MCF 10A (cell line): ENCODE measurements around the gene EME2. TPM values are rescaled to one million over a fixed set of nuclear protein-coding genes. Genes with fewer than 3 reads are reported as not detected.

Experiments used
- BruUV-seq: library from RNA; stranded (reverse); fragments of 400-500 nt; replicated peaks from 2 replicates; lab custom pipeline; 2021; lab: Mats Ljungman, UMichigan
- CTCF ChIA-PET: fragments of 300-600 bp; sonication (Branson Sonifier 250); formaldehyde crosslinking; extraction: SDS; loops from one replicate; lab custom pipeline; 2021; ENCODE audit warnings: antibody characterized with exemption, inconsistent platforms; lab: Yijun Ruan, JAX
- POLR2A ChIA-PET: fragments of 300-600, 350-650 bp; sonication (Branson Sonifier 250); formaldehyde crosslinking; extraction: SDS; loops from one replicate; lab custom pipeline; 2020; ENCODE audit warnings: antibody characterized with exemption, inconsistent platforms; lab: Yijun Ruan, JAX
- DNase-seq: peaks from one replicate; pipeline ENCODE4 v3.0.0-alpha.2; 2018; ENCODE audit not compliant: unreplicated experiment
- H3K27ac Mint-ChIP-seq: one replicate; pipeline ENCODE4 v1.8.0; 2022; ENCODE audit warnings: mild to moderate bottlenecking, low read depth, mixed read lengths; ENCODE audit not compliant: unreplicated experiment
- H3K27me3 Mint-ChIP-seq: one replicate; pipeline ENCODE4 v1.8.0; 2022; ENCODE audit warnings: mixed read lengths; ENCODE audit not compliant: insufficient read depth, unreplicated experiment
- H3K36me3 Mint-ChIP-seq: one replicate; pipeline ENCODE4 v1.8.0; 2022; ENCODE audit warnings: mild to moderate bottlenecking, moderate library complexity, mixed read lengths; ENCODE audit not compliant: insufficient read depth, unreplicated experiment
- H3K4me1 Mint-ChIP-seq: one replicate; pipeline ENCODE4 v1.8.0; 2022; ENCODE audit warnings: mixed read lengths; ENCODE audit not compliant: insufficient read depth, unreplicated experiment
- H3K4me3 Mint-ChIP-seq: one replicate; pipeline ENCODE4 v1.8.0; 2022; ENCODE audit warnings: mild to moderate bottlenecking, moderate library complexity, mixed read lengths; ENCODE audit not compliant: unreplicated experiment
- H3K9me3 Mint-ChIP-seq: one replicate; pipeline ENCODE4 v1.8.0; 2022; ENCODE audit warnings: mixed read lengths; ENCODE audit not compliant: unreplicated experiment
- intact Hi-C: fragments of 100-400 bp; cut with micrococcal nuclease; formaldehyde crosslinking; loops from 2 replicates; pipeline ENCODE4 v1.14.1; 2022
- total RNA-seq: library from RNA; stranded (reverse); gene quantifications from 2 replicates; pipeline ENCODE4 v1.2.3, GENCODE V29; 2022
- TF ChIP-seq, protein P1 (sequence below): fragments of 200-600 bp; IDR thresholded peaks from one replicate; pipeline ENCODE4 v1.8.0; 2022; ENCODE audit warnings: antibody characterized with exemption, mild to moderate bottlenecking; ENCODE audit not compliant: unreplicated experiment

EME2 gene
- total RNA-seq, 1 experiment from 2014 or later: 20.6 TPM

DNA sequence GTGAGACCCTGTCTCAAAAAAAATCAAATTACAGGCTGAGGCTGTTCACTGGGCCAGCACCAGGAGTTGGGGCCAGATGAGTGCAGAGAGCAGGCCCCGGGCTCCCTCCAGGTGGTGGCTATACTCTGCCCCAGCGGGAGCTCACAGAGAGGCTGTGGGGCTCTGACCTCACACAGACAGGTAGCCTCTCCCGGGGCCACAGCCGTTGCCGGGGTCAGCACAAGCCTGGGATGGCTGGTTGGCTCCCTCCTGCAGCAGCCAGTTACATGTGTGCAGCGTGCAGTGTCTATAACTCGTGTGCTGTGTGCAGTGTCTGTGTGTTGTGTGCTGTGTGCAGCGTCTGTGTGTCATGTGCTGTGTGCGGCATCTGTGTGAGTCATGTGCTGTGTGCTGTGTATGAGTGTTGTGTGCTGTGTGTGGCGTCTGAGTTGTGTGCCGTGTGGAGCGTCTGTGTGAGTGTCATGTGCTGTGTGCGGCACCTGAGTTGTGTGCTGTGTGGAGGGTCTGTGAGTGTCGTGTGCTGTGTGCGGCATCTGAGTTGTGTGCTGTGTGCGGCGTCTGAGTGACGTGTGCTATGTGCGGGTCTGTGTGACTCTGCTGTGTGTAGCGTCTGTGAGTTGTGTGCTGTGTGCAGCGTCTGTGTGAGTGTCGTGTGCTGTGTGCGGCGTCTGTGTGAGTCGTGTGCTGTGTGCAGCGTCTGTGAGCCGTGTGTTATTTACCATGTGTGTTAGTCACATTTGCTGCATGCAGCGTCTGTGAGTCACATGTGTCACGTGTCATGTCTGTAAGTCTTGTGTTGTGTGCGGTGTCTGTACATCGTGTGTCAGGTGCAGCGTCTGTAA, 45.7 kb upstream of the EME2 start:
- no peak overlapping the region for H3K4me3 Mint-ChIP-seq
- TF ChIP-seq, protein P1, sequence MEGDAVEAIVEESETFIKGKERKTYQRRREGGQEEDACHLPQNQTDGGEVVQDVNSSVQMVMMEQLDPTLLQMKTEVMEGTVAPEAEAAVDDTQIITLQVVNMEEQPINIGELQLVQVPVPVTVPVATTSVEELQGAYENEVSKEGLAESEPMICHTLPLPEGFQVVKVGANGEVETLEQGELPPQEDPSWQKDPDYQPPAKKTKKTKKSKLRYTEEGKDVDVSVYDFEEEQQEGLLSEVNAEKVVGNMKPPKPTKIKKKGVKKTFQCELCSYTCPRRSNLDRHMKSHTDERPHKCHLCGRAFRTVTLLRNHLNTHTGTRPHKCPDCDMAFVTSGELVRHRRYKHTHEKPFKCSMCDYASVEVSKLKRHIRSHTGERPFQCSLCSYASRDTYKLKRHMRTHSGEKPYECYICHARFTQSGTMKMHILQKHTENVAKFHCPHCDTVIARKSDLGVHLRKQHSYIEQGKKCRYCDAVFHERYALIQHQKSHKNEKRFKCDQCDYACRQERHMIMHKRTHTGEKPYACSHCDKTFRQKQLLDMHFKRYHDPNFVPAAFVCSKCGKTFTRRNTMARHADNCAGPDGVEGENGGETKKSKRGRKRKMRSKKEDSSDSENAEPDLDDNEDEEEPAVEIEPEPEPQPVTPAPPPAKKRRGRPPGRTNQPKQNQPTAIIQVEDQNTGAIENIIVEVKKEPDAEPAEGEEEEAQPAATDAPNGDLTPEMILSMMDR: no peak
- H3K4me1 Mint-ChIP-seq: peaks cover 5% of the 10 kb centered on the region
- intact Hi-C loops: no loop called here
- CTCF ChIA-PET: interaction anchor here (0.5 to 1.1 kb wide), 2 partner anchors 20 to 120 kb away, joined by 3 to 8 read pairs; partner anchors contain the start of gene MAPK8IP3
- H3K27ac Mint-ChIP-seq: no peak overlapping the region
- peaks cover 48% of the 10 kb centered on the region for H3K36me3 Mint-ChIP-seq
- no peak for DNase-seq
- BruUV-seq: no TSS peak
- H3K27me3 Mint-ChIP-seq: no peaks in the 10 kb centered on the region
- H3K9me3 Mint-ChIP-seq: no peaks in the 10 kb centered on the region
- POLR2A ChIA-PET: no interaction called here

DNA sequence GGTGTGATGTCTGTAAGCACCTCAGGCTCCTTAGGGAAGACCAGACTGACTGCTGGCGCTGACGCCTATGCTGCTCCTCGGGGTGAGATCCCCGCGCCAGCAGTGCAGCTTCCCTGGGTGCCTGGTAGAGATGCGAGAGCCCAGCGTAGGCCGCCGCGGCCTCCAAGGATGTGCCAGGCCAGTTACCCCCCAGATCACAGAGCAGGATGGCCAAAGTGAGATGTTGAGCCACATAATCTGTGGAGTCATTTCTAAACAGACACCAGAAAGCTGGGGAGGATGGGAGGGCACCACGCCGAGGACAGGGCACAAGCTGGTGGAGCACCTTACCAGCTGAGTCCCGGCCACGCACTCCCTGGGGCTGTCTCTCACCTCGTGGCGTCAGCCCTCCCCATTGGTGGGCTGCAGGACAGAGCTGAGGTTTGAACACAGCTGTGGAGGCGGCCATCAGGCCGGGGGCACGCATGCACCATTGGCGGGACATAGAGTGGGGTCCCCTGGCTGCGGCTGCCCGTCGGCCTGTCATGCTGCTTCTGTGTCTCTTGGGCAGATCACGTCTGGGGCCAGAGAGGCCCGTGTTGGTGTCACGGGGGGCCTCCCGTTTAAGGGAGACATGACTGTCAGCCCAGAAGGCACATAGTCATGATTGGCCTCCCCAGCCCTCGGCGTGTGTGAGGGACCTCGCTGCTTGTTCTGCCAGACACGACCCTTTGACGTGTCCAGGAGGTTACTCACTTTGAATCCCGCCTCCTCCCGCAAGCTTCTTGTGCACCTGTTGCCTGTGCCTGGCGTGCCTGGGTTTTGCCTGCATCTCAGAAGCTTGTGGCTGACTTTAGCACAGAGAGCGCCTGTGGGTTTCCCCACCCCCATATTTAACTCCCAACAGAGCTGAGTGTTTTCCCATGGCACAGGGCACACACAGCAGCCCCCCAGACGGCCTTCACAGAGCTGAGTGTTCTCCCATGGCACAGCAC, 44.7 kb upstream of the EME2 start:
- no peaks in the 10 kb centered on the region for H3K27me3 Mint-ChIP-seq
- no peak overlapping the region for H3K4me3 Mint-ChIP-seq
- H3K36me3 Mint-ChIP-seq: peaks cover 56% of the 10 kb centered on the region
- TF ChIP-seq, protein P1: no peak
- H3K9me3 Mint-ChIP-seq: no peaks in the 10 kb centered on the region
- BruUV-seq: no TSS peak
- no peaks in the 10 kb centered on the region for H3K4me1 Mint-ChIP-seq
- CTCF ChIA-PET: interaction anchor here (1.1 kb wide), 1 partner anchor 21 kb away, joined by 8 read pairs; the partner anchor contains the start of gene MAPK8IP3
- POLR2A ChIA-PET: interaction anchor here (1.0 to 1.5 kb wide), 2 partner anchors 18 to 53 kb away, joined by 3 to 6 read pairs; no protein-coding TSS in a partner anchor
- intact Hi-C loops: no loop called here
- DNase-seq: no peak
- H3K27ac Mint-ChIP-seq: no peak overlapping the region

DNA sequence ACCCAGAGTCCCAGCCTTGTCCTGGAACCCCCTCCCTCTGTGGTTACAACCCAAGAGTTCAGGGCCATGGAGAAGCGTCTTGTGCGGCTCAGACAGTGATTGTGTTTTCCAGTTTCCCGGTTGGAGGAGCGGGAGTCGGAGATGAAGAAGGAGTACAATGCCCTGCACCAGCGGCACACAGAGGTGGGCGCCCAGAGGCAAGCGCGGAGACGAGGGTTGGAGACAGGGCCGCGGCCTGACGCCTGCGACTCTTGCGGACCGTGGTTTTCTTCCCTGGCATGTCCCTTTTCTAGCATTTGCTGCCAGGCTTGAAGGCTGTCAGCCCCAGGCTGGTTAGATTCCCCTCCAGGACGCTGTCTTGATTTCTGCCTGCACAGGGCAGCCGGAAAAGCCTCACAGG, 43.6 kb upstream of the EME2 start:
- intact Hi-C loops: no loop called here
- H3K36me3 Mint-ChIP-seq: peaks cover 57% of the 10 kb centered on the region
- no peaks in the 10 kb centered on the region for H3K9me3 Mint-ChIP-seq
- H3K4me1 Mint-ChIP-seq: no peaks in the 10 kb centered on the region
- no TSS peak for BruUV-seq
- no peak overlapping the region for H3K27ac Mint-ChIP-seq
- CTCF ChIA-PET: no interaction called here
- TF ChIP-seq, protein P1: no peak
- POLR2A ChIA-PET: interaction anchor here (1.0 to 1.5 kb wide), 3 partner anchors 17 to 92 kb away, joined by 3 to 6 read pairs (median 3); no protein-coding TSS in a partner anchor
- H3K4me3 Mint-ChIP-seq: no peak overlapping the region
- no peaks in the 10 kb centered on the region for H3K27me3 Mint-ChIP-seq
- DNase-seq: no peak

DNA sequence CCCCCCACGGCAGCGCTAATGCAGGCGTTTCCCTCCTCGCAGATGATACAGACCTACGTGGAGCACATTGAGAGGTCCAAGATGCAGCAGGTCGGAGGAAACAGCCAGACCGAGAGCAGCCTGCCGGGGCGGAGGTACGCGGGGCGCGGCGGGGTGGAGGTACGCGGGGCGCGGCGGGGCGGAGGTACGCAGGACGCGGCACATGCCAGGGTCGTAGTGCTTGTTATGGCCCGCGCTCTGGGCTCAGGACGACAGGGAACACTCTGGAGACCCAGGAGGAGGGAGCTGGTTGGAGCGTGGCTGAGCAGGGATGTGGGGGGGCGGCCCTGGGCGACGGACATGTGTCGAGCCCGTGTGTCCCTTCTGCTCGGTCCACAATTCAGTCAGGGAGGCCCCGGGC, 43.2 kb upstream of the EME2 start:
- H3K4me3 Mint-ChIP-seq: no peak overlapping the region
- ChIA-PET CTCF (no interaction called here), POLR2A (interaction anchor here (1.0 kb wide), 1 partner anchor 92 kb away, joined by 3 read pairs; no protein-coding TSS in a partner anchor)
- DNase-seq: no peak
- TF ChIP-seq, protein P1: no peak
- no peaks in the 10 kb centered on the region for H3K9me3 Mint-ChIP-seq
- H3K27ac Mint-ChIP-seq: no peak overlapping the region
- BruUV-seq: no TSS peak
- intact Hi-C loops: no loop called here
- peaks cover 58% of the 10 kb centered on the region for H3K36me3 Mint-ChIP-seq
- H3K27me3 Mint-ChIP-seq: no peaks in the 10 kb centered on the region
- no peaks in the 10 kb centered on the region for H3K4me1 Mint-ChIP-seq
